HG02571 (cell line): ENCODE measurements around the gene KLHL1.
"Not testable (repeated sequence)": the region's sequence is repeated elsewhere in the genome, so short reads cannot be mapped to it uniquely, and the experiment has no call there.

Experiments used
- ATAC-seq: cut with Tn5 transposase; IDR thresholded peaks from one replicate; pipeline ENCODE4 v1.9.1; 2021; ENCODE audit warnings: mild to moderate bottlenecking, moderate library complexity; ENCODE audit not compliant: unreplicated experiment

The KLHL1 gene, protein sequence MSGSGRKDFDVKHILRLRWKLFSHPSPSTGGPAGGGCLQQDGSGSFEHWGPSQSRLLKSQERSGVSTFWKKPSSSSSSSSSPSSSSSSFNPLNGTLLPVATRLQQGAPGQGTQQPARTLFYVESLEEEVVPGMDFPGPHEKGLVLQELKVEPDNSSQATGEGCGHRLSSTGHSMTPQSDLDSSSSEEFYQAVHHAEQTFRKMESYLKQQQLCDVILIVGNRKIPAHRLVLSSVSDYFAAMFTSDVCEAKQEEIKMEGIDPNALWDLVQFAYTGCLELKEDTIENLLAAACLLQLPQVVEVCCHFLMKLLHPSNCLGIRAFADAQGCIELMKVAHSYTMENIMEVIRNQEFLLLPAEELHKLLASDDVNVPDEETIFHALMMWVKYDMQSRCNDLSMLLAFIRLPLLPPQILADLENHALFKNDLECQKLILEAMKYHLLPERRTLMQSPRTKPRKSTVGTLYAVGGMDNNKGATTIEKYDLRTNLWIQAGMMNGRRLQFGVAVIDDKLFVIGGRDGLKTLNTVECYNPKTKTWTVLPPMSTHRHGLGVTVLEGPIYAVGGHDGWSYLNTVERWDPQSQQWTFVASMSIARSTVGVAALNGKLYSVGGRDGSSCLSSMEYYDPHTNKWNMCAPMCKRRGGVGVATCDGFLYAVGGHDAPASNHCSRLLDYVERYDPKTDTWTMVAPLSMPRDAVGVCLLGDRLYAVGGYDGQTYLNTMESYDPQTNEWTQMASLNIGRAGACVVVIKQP

DNA sequence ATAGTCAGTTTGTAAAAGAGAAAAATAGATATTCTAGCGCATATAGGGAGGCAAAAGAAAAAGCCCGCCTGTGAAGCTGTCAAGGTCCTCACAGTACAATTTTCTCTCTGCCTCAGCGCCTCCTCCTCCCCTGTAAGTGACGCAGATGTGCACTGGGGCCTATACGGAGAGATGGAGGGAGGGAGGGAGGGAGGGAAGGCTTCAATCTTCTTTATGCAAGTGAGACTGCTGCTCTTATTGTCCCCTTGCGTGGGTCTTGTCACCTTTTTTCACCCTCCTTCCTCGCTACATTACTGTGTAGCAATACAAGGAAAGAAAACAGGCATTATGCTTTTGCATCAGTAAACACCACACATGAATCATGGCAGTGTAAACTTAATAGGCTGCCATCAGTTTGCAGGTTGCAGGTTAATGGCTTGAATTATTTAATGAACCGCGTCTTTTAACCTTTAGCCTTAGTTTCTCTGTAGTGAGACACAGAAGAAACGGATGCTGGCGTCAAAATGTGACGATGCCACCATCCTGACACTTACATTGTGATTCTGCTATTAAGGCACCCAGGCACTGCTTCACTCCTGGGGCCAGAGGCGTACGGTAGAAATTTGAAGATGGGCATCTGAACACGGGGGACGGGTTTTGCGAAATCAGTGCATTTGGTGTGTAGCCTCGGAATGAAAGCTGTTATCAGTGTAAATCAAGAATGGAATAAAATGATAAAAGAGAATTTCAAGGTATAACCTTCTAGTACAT is at the start of gene KLHL1:
Gene KLHL1 (minus strand): TSS at position 97 of the 750 bp plus-strand sequence. CDS start 753 bp downstream, outside the sequence.
- no peak for ATAC-seq

- not testable (repeated sequence) for ATAC-seq
Observed at GRCh38 chr13:70142658-70143057, 34.4 kb upstream of the KLHL1 start.

- no peak for ATAC-seq
Observed at GRCh38 chr13:70128098-70128497, 19.8 kb upstream of the KLHL1 start.

DNA sequence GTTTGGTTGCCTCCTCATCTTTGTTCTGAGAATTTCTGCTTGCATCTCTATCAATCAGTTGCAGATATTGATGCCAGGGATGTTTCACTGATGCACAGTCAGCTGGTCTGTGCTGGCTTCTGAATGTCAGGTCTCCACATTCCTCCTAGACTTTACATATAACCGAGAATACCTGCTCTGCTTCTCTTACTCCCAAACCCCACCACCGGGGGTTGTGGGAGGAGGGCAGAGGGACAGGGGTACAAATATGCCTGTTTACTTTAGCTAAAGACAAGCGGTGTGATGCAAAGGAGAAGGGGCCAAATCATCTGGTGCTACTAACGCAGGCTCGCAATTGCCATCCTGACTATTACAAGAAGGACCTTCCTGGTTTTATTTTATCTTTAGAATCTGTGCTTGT is 17.4 kb upstream of the KLHL1 start:
- ATAC-seq, result no peak

GRCh38 chr13:70117338-70117905 is 9.2 kb upstream of the KLHL1 start:
- no peak for ATAC-seq

DNA sequence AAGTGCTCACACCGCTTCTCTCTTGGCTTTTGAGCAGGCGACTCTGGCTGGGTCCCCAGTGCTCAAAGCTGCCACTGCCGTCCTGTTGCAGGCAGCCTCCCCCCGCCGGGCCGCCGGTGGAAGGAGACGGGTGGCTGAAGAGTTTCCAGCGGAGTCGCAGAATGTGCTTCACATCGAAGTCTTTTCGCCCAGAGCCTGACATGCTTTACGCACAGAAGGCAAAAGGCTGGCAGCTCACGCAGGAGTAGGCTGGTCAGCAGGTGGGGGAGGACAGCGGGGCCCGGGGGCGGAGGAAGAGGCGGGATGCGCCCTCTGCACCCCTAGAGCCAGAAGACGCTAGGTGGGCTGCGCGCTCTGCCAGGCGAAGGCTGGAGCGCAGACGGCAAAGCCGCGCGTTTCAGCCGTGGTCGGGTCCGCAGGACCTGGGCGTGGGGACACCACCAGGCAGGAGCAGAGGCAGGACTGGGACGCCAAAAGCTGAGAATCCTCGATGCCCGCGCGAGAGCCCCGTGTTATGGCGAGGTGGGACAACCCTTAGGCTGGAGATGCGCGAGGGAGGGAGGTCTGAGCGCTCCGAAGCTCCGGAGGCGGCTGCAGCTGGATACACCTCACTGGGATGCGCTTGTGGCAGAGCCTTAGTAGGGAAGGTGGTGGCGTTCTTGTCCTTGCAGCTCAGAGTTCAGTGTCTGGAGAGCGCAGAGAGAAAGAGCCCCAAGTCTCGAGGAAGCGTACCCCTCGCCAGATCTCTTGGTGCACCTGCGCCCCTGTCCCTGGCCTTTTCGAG is 562 bp downstream of the KLHL1 start, which contains the start of gene ATXN8OS:
Gene ATXN8OS (plus strand): TSS at position 329 of the 784 bp plus-strand sequence.
- no peak for ATAC-seq

- no peak for ATAC-seq
Observed at GRCh38 chr13:70107125-70107497, 1.1 kb downstream of the KLHL1 start.

GRCh38 chr13:70104481-70104880 is 3.8 kb downstream of the KLHL1 start:
- ATAC-seq, result no peak

DNA sequence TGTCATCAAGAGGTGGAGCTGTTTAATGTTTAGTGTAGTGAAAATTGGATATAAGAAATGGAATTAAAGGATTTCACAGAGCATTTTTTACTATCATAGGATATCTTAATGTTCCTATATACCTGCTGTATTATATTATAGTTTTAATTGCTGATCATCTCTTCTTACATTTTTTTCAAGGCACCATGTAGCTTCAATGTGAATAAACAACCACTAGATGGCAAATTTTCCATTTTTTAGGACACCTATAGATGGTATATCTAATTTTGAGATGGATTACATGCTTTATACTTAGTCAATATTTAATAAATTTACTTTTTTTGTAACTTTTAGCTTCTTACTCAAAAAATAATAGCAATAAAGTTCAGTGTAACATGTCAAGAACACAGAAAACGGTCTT is 9.6 kb downstream of the KLHL1 start:
- no peak for ATAC-seq

- ATAC-seq, result no peak
Observed at GRCh38 chr13:70090036-70090723, 18.1 kb downstream of the KLHL1 start.

- ATAC-seq, result no peak
Observed at GRCh38 chr13:70088926-70089325, 19.3 kb downstream of the KLHL1 start.

DNA sequence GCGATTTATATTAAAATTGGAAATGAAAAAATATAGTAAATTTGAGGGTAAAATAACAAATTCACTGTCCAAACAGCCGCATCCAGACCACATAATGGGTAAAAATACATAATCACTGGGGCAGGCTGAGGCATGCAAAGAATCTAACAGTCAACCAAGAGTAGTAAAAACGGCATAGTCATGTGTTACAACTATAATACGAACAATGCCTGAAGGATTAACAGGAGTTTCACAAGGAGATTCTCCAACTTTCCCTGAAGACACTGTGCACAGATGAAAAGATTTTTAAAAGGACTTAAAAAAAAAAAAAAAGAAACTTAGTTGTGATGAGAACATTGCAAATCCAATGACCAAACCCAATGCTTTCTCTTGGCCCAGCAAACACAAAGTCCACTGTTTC is 21.0 kb downstream of the KLHL1 start:
- no peak for ATAC-seq

DNA sequence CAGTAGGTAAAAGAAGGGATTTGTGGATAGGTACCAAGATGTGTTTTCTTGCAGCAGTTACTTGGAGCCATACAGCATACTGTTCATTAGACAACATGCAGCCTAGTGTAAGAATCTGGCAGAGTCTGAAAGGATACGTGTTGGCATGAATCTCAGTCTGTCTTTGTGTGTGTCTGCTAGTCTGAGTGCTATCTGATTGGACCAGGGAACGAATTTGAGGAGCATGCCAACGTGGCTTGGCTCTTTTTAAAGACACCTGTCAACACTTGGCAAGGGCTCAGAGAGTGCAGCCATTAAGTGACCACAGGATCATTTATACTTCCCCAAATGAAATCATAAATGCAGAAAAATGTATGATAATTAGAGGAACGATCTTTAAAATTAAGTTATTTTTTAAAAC is 28.2 kb downstream of the KLHL1 start:
- no peak for ATAC-seq

DNA sequence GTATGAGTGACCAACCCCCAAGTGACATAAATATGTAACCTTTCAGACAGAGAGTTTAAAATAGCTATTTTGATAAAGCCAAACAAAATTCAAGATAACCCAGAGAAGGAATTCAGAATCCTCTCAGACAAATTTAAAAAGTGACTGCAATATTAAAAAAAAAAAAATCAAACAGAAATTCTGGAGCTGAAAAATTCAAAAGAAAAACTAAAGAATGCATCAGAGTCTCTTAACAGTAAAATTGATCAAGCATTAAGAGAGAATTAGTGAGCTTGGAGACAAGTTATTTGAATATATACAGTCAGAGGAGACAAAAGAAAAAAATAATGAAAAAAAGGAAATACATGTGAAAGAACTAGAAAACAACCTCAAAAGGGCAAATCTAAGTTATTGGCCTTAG is 53.7 kb downstream of the KLHL1 start:
- no peak for ATAC-seq

GRCh38 chr13:70051531-70051930 is 56.7 kb downstream of the KLHL1 start:
- no peak for ATAC-seq

GRCh38 chr13:70043685-70044084 is 64.6 kb downstream of the KLHL1 start:
- peak; percentile 81 for ATAC-seq

- peak; percentile 47 for ATAC-seq
Observed at GRCh38 chr13:70042193-70042592, 66.1 kb downstream of the KLHL1 start.

DNA sequence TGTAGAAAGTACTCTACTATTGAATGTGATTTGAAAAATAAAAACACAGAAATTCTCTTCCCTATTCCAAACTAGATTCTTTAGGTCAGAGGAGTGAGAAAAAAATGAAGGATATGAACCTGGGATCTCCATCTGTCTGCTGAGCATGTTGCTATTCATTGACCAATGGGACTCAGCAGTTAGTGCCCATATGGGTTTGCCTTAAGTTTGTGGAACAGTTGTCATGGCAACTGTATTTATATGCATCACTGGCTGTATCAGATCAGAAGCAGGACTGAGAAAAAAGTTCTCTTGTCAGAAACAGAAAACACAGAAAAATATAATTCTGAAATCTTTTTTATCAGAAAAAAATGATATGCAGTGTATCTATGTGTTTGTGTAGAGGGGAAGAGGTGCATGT is 74.0 kb downstream of the KLHL1 start:
- ATAC-seq, result no peak

GRCh38 chr13:70027551-70027950 is 80.7 kb downstream of the KLHL1 start:
- ATAC-seq, result no peak

DNA sequence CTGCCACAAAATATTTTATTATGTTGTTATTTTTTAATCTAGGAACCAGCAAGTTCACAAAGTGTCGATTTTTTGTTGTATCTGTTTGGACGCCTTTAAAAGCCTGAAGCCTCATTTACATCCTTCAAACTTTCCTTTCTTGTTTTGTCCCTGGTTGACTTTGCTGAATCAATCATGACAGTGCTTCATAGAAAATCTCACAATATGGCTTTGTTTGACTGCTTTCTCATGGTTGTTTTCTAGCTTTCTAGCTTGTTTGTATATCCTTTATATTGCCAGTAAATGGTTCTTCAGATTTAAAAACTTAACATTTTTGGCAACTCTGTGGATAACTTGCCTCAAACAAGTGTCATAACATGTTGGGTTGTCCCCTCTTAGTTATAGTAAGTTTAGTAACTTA is 84.7 kb downstream of the KLHL1 start:
- no peak for ATAC-seq
